ENCODE data around the gene AMY1C.
"Not testable (repeated sequence)": the region's sequence is repeated elsewhere in the genome, so short reads cannot be mapped to it uniquely, and the experiment has no call there.

DNA sequence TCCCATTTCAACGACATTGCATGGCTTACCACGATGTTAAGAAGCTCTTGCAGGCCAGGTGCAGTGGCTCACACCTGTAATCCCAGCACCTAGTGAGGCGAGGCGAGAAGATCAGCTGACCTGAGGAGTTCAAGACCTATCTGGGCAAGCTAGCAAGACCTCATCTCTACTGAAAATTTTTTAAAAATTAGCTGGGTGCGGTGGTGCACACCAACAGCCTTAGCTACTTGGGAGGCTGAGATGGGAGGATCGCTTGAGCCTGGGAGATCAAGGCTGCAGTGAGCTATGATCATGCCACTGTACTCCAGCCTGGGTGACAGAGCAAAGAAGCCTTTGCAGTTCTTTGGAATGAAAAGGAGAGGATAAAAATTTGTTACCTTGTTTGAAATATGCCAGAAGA, 32.3 kb upstream of the AMY1C start:
- not testable (repeated sequence) for TF ChIP-seq POLR2A (IDR thresholded peaks at IDR 0.05; ENCODE audit: low read depth); POLR2AphosphoS5 (IDR thresholded peaks at IDR 0.05)
- TF ChIP-seq, protein P1, sequence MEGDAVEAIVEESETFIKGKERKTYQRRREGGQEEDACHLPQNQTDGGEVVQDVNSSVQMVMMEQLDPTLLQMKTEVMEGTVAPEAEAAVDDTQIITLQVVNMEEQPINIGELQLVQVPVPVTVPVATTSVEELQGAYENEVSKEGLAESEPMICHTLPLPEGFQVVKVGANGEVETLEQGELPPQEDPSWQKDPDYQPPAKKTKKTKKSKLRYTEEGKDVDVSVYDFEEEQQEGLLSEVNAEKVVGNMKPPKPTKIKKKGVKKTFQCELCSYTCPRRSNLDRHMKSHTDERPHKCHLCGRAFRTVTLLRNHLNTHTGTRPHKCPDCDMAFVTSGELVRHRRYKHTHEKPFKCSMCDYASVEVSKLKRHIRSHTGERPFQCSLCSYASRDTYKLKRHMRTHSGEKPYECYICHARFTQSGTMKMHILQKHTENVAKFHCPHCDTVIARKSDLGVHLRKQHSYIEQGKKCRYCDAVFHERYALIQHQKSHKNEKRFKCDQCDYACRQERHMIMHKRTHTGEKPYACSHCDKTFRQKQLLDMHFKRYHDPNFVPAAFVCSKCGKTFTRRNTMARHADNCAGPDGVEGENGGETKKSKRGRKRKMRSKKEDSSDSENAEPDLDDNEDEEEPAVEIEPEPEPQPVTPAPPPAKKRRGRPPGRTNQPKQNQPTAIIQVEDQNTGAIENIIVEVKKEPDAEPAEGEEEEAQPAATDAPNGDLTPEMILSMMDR (IDR thresholded peaks at IDR 0.05), result not testable (repeated sequence)

Measured in esophagus muscularis mucosa (tissue), 3 donors.